ENCODE data around the gene PLCL2.

PLCL2 gene

GRCh38 chr3:16907243-16907642 is 22.5 kb downstream of the PLCL2 start:
- Histone ChIP-seq H3K27me3 (ENCODE audit: insufficient read depth, low read length) (no peaks in the 10 kb centered on the region), H3K4me2 (ENCODE audit: low read length) (no peak overlapping the region), H3K18ac (ENCODE audit: low read length) (no peak overlapping the region), H4K8ac (ENCODE audit: low read depth, low read length) (no peak overlapping the region), H4K91ac (ENCODE audit: low read depth, low read length) (no peak overlapping the region), H3K4me3 (ENCODE audit: low read depth, low read length) (no peak overlapping the region), H3K79me1 (ENCODE audit: low read length) (no peaks in the 10 kb centered on the region), H3K79me2 (ENCODE audit: control insufficient read depth, insufficient read depth, low read length, poor library complexity) (no peaks in the 10 kb centered on the region), H2BK12ac (ENCODE audit: low read length) (no peak overlapping the region), H3K9ac (ENCODE audit: low read length) (no peak overlapping the region), H2BK120ac (ENCODE audit: insufficient read depth, low read length, poor library complexity) (no peak overlapping the region), H3K27ac (ENCODE audit: low read depth, low read length) (no peak overlapping the region), H2AK5ac (ENCODE audit: low read length) (no peak overlapping the region), H3K36me3 (ENCODE audit: control insufficient read depth in 1 of 2, insufficient read depth in 2 of 2, low read length in 2 of 2) (no peaks in the 10 kb centered on the region), H3K9me3 (ENCODE audit: insufficient read depth, low read depth, low read length) (no peaks in the 10 kb centered on the region), H3K14ac (ENCODE audit: low read length) (no peak overlapping the region), H3K4ac (ENCODE audit: low read depth, low read length) (no peak overlapping the region), H3K23ac (ENCODE audit: low read length) (no peak overlapping the region), H2AFZ (ENCODE audit: insufficient read depth, low read length, poor library complexity) (no peak overlapping the region), H4K12ac (ENCODE audit: low read depth, low read length) (no peak overlapping the region), H3K4me1 (ENCODE audit: control insufficient read depth in 1 of 2, insufficient read depth in 2 of 2, low read length in 2 of 2) (no peaks in the 10 kb centered on the region), H2BK5ac (ENCODE audit: low read depth, low read length, poor library complexity) (no peak overlapping the region)
- no peak for DNase-seq

- H3K79me1 ChIP-seq (ENCODE audit: low read length): no peaks in the 10 kb centered on the region
- H3K4me2 ChIP-seq (ENCODE audit: low read length): no peak overlapping the region
- H3K36me3 ChIP-seq (ENCODE audit: control insufficient read depth in 1 of 2, insufficient read depth in 2 of 2, low read length in 2 of 2): no peaks in the 10 kb centered on the region
- H2BK12ac ChIP-seq (ENCODE audit: low read length): no peak overlapping the region
- H2AK5ac ChIP-seq (ENCODE audit: low read length): no peak overlapping the region
- WGBS (ENCODE audit: extremely low coverage, insufficient coverage, insufficient read length): 100% methylated on average over 1 of the region's 6 CpGs
- H2AFZ ChIP-seq (ENCODE audit: insufficient read depth, low read length, poor library complexity): no peak overlapping the region
- no peak overlapping the region for H4K8ac ChIP-seq (ENCODE audit: low read depth, low read length)
- no peak overlapping the region for H3K23ac ChIP-seq (ENCODE audit: low read length)
- H3K4ac ChIP-seq (ENCODE audit: low read depth, low read length): no peak overlapping the region
- H4K12ac ChIP-seq (ENCODE audit: low read depth, low read length): no peak overlapping the region
- no peak overlapping the region for H3K14ac ChIP-seq (ENCODE audit: low read length)
- no peak overlapping the region for H2BK120ac ChIP-seq (ENCODE audit: insufficient read depth, low read length, poor library complexity)
- no peaks in the 10 kb centered on the region for H3K27me3 ChIP-seq (ENCODE audit: insufficient read depth, low read length)
- no peaks in the 10 kb centered on the region for H3K9me3 ChIP-seq (ENCODE audit: insufficient read depth, low read depth, low read length)
- DNase-seq: no peak
- no peaks in the 10 kb centered on the region for H3K4me1 ChIP-seq (ENCODE audit: control insufficient read depth in 1 of 2, insufficient read depth in 2 of 2, low read length in 2 of 2)
- no peak overlapping the region for H3K9ac ChIP-seq (ENCODE audit: low read length)
- no peak overlapping the region for H3K27ac ChIP-seq (ENCODE audit: low read depth, low read length)
- H3K18ac ChIP-seq (ENCODE audit: low read length): no peak overlapping the region
- no peak overlapping the region for H2BK5ac ChIP-seq (ENCODE audit: low read depth, low read length, poor library complexity)
- H3K4me3 ChIP-seq (ENCODE audit: low read depth, low read length): no peak overlapping the region
- H4K91ac ChIP-seq (ENCODE audit: low read depth, low read length): no peak overlapping the region
- no peaks in the 10 kb centered on the region for H3K79me2 ChIP-seq (ENCODE audit: control insufficient read depth, insufficient read depth, low read length, poor library complexity)
Observed at GRCh38 chr3:16908016-16908807, 23.5 kb downstream of the PLCL2 start.

- Histone ChIP-seq H2BK5ac (ENCODE audit: low read depth, low read length, poor library complexity) (no peak overlapping the region), H2BK120ac (ENCODE audit: insufficient read depth, low read length, poor library complexity) (no peak overlapping the region), H3K27ac (ENCODE audit: low read depth, low read length) (no peak overlapping the region), H2BK12ac (ENCODE audit: low read length) (no peak overlapping the region), H3K79me1 (ENCODE audit: low read length) (no peaks in the 10 kb centered on the region), H3K4me3 (ENCODE audit: low read depth, low read length) (no peak overlapping the region), H3K79me2 (ENCODE audit: control insufficient read depth, insufficient read depth, low read length, poor library complexity) (no peaks in the 10 kb centered on the region), H4K8ac (ENCODE audit: low read depth, low read length) (no peak overlapping the region), H3K4ac (ENCODE audit: low read depth, low read length) (no peak overlapping the region), H2AFZ (ENCODE audit: insufficient read depth, low read length, poor library complexity) (no peak overlapping the region), H2AK5ac (ENCODE audit: low read length) (no peak overlapping the region), H3K4me2 (ENCODE audit: low read length) (no peak overlapping the region), H3K4me1 (ENCODE audit: control insufficient read depth in 1 of 2, insufficient read depth in 2 of 2, low read length in 2 of 2) (no peaks in the 10 kb centered on the region), H4K12ac (ENCODE audit: low read depth, low read length) (no peak overlapping the region), H3K18ac (ENCODE audit: low read length) (no peak overlapping the region), H3K14ac (ENCODE audit: low read length) (no peak overlapping the region), H4K91ac (ENCODE audit: low read depth, low read length) (no peak overlapping the region), H3K9ac (ENCODE audit: low read length) (no peak overlapping the region), H3K36me3 (ENCODE audit: control insufficient read depth in 1 of 2, insufficient read depth in 2 of 2, low read length in 2 of 2) (no peaks in the 10 kb centered on the region), H3K23ac (ENCODE audit: low read length) (no peak overlapping the region), H3K27me3 (ENCODE audit: insufficient read depth, low read length) (no peaks in the 10 kb centered on the region), H3K9me3 (ENCODE audit: insufficient read depth, low read depth, low read length) (no peaks in the 10 kb centered on the region)
- no peak for DNase-seq
- WGBS (ENCODE audit: extremely low coverage, insufficient coverage, insufficient read length): no CpG with 5 or more reads among the region's 2 CpGs
Observed at GRCh38 chr3:16908896-16909295, 24.1 kb downstream of the PLCL2 start.

GRCh38 chr3:16909802-16910201 is 25.0 kb downstream of the PLCL2 start:
- Histone ChIP-seq H3K9ac (ENCODE audit: low read length) (no peak overlapping the region), H4K8ac (ENCODE audit: low read depth, low read length) (no peak overlapping the region), H3K18ac (ENCODE audit: low read length) (no peak overlapping the region), H3K36me3 (ENCODE audit: control insufficient read depth in 1 of 2, insufficient read depth in 2 of 2, low read length in 2 of 2) (no peaks in the 10 kb centered on the region), H3K4ac (ENCODE audit: low read depth, low read length) (no peak overlapping the region), H3K79me1 (ENCODE audit: low read length) (no peaks in the 10 kb centered on the region), H3K14ac (ENCODE audit: low read length) (no peak overlapping the region), H2BK120ac (ENCODE audit: insufficient read depth, low read length, poor library complexity) (no peak overlapping the region), H4K12ac (ENCODE audit: low read depth, low read length) (no peak overlapping the region), H3K27me3 (ENCODE audit: insufficient read depth, low read length) (no peaks in the 10 kb centered on the region), H3K4me3 (ENCODE audit: low read depth, low read length) (no peak overlapping the region), H2BK5ac (ENCODE audit: low read depth, low read length, poor library complexity) (no peak overlapping the region), H2AFZ (ENCODE audit: insufficient read depth, low read length, poor library complexity) (no peak overlapping the region), H2BK12ac (ENCODE audit: low read length) (no peak overlapping the region), H3K79me2 (ENCODE audit: control insufficient read depth, insufficient read depth, low read length, poor library complexity) (no peaks in the 10 kb centered on the region), H4K91ac (ENCODE audit: low read depth, low read length) (no peak overlapping the region), H3K9me3 (ENCODE audit: insufficient read depth, low read depth, low read length) (no peaks in the 10 kb centered on the region), H3K23ac (ENCODE audit: low read length) (no peak overlapping the region), H3K27ac (ENCODE audit: low read depth, low read length) (no peak overlapping the region), H2AK5ac (ENCODE audit: low read length) (no peak overlapping the region), H3K4me1 (ENCODE audit: control insufficient read depth in 1 of 2, insufficient read depth in 2 of 2, low read length in 2 of 2) (no peaks in the 10 kb centered on the region), H3K4me2 (ENCODE audit: low read length) (no peak overlapping the region)
- WGBS (ENCODE audit: extremely low coverage, insufficient coverage, insufficient read length): no CpG with 5 or more reads among the region's 3 CpGs
- no peak for DNase-seq
